ENCODE data around the gene ATP2A3.

ATP2A3 gene

GRCh38 chr17:3972931-3973330, 8.7 kb upstream of the ATP2A3 start:
- DNase-seq (ENCODE audit: low spot score): no peak

GRCh38 chr17:3972281-3972731, 8.1 kb upstream of the ATP2A3 start:
- DNase-seq (ENCODE audit: low spot score): no peak

- DNase-seq (ENCODE audit: low spot score): no peak
Measured at GRCh38 chr17:3970668-3971067, 6.4 kb upstream of the ATP2A3 start.

- no peak for DNase-seq (ENCODE audit: low spot score)
Measured at GRCh38 chr17:3969963-3970362, 5.7 kb upstream of the ATP2A3 start.

- no peak for DNase-seq (ENCODE audit: low spot score)
Measured at GRCh38 chr17:3968886-3969524, 4.8 kb upstream of the ATP2A3 start.

GRCh38 chr17:3968015-3968414, 3.8 kb upstream of the ATP2A3 start:
- no peak for DNase-seq (ENCODE audit: low spot score)

GRCh38 chr17:3966720-3967363, 2.6 kb upstream of the ATP2A3 start:
- no peak for DNase-seq (ENCODE audit: low spot score)

- peak; percentile 73 for DNase-seq (ENCODE audit: low spot score)
Measured at GRCh38 chr17:3965118-3965800, 1.0 kb upstream of the ATP2A3 start.

GRCh38 chr17:3963237-3964201, 718 bp downstream of the ATP2A3 start:
- no peak for DNase-seq (ENCODE audit: low spot score)

- DNase-seq (ENCODE audit: low spot score): no peak
Measured at GRCh38 chr17:3962965-3963236, 1.3 kb downstream of the ATP2A3 start.

- no peak for DNase-seq (ENCODE audit: low spot score)
Measured at GRCh38 chr17:3962217-3962964, 1.8 kb downstream of the ATP2A3 start.

GRCh38 chr17:3961564-3962047, 2.6 kb downstream of the ATP2A3 start:
- DNase-seq (ENCODE audit: low spot score): no peak

GRCh38 chr17:3960764-3961163, 3.5 kb downstream of the ATP2A3 start:
- no peak for DNase-seq (ENCODE audit: low spot score)

- no peak for DNase-seq (ENCODE audit: low spot score)
Measured at GRCh38 chr17:3959921-3960601, 4.2 kb downstream of the ATP2A3 start.

- DNase-seq (ENCODE audit: low spot score): peak; percentile 70
Measured at GRCh38 chr17:3959295-3959899, 4.8 kb downstream of the ATP2A3 start.

- no peak for DNase-seq (ENCODE audit: low spot score)
Measured at GRCh38 chr17:3957735-3958599, 6.3 kb downstream of the ATP2A3 start.

- no peak for DNase-seq (ENCODE audit: low spot score)
Measured at GRCh38 chr17:3956983-3957382, 7.3 kb downstream of the ATP2A3 start.

- DNase-seq (ENCODE audit: low spot score): no peak
Measured at GRCh38 chr17:3956327-3956957, 7.8 kb downstream of the ATP2A3 start.

GRCh38 chr17:3955673-3955988, 8.6 kb downstream of the ATP2A3 start:
- DNase-seq (ENCODE audit: low spot score): no peak

Data from HuH-7.5 (cell line).